Activated naive CD8-positive, alpha-beta T cell treated with anti-CD3 and anti-CD28 coated beads, Interleukin-2, amount 10 ng/mL, durations not matched to agents 7 days and 5 days (primary cell): ENCODE data around the gene SLC1A2. TPM values are rescaled to one million over a fixed set of nuclear protein-coding genes. Genes with fewer than 3 reads are reported as not detected.

Experiments used
- total RNA-seq, 2 experiments: library from RNA; stranded (reverse); gene quantifications; one replicate each; pipeline ENCODE4 v1.2.3, GENCODE V29; 2021

SLC1A2 gene
- total RNA-seq, 2 experiments from 2014 or later: not detected

Other genes starting within 250 kb of the SLC1A2 start
- not detected for gene PAMR1, start 106.1 kb upstream of the SLC1A2 start, total RNA-seq
- under 1 TPM in 1 of 2 experiments, not detected in 1; 0.17 TPM for gene FJX1, start 198.9 kb upstream of the SLC1A2 start, total RNA-seq
- 10 to 100 TPM; 51.4 to 52.4 TPM for gene TRIM44, start 243.2 kb upstream of the SLC1A2 start, total RNA-seq